GM18505 (cell line): ENCODE measurements around the gene LHX4.

Experiments used
- ATAC-seq: cut with Tn5 transposase; IDR thresholded peaks from one replicate; pipeline ENCODE4 v1.9.1; 2021; ENCODE audit not compliant: unreplicated experiment
- POLR2A ChIP-seq: IDR thresholded peaks from 4 replicates; pipeline ENCODE4 v1.6.1; 2011; ENCODE audit warnings: borderline replicate concordance; ENCODE audit not compliant: insufficient read depth, insufficient read length; ENCODE audit errors: extremely low read depth

The LHX4 gene

GRCh38 chr1:180229483-180230415 is at the start of gene LHX4:
Gene LHX4, plus strand, starts transcription at chr1:180230264. Its CDS starts 266 bp downstream, at chr1:180230530.
- no peak for TF ChIP-seq POLR2A
- no peak for ATAC-seq

- no peak for TF ChIP-seq POLR2A
Observed at GRCh38 chr1:180181048-180181447, 49.0 kb upstream of the LHX4 start.

GRCh38 chr1:180181996-180182642 is 47.9 kb upstream of the LHX4 start:
- no peak for TF ChIP-seq POLR2A
- no peak for ATAC-seq

More at GRCh38 chr1:180181048-180181447, 49.0 kb upstream of the LHX4 start:
- no peak for ATAC-seq

- no peak for TF ChIP-seq POLR2A
Observed at GRCh38 chr1:180182643-180183311, 47.3 kb upstream of the LHX4 start.

GRCh38 chr1:180183426-180183825 is 46.6 kb upstream of the LHX4 start:
- no peak for ATAC-seq
- no peak for TF ChIP-seq POLR2A

More at GRCh38 chr1:180182643-180183311, 47.3 kb upstream of the LHX4 start:
- ATAC-seq, result no peak

- ATAC-seq, result no peak
- TF ChIP-seq POLR2A, result no peak
Observed at GRCh38 chr1:180184041-180184440, 46.0 kb upstream of the LHX4 start.

GRCh38 chr1:180185281-180185680 is 44.8 kb upstream of the LHX4 start:
- TF ChIP-seq POLR2A, result no peak
- ATAC-seq, result no peak

GRCh38 chr1:180185971-180186645 is 44.0 kb upstream of the LHX4 start:
- TF ChIP-seq POLR2A, result no peak
- ATAC-seq, result no peak

- no peak for ATAC-seq
- no peak for TF ChIP-seq POLR2A
Observed at GRCh38 chr1:180186831-180187230, 43.2 kb upstream of the LHX4 start.

GRCh38 chr1:180187626-180188025 is 42.4 kb upstream of the LHX4 start:
- TF ChIP-seq POLR2A, result no peak
- no peak for ATAC-seq

- no peak for ATAC-seq
- TF ChIP-seq POLR2A, result no peak
Observed at GRCh38 chr1:180188091-180188506, 42.0 kb upstream of the LHX4 start.

GRCh38 chr1:180188684-180189175 is 41.3 kb upstream of the LHX4 start:
- ATAC-seq, result no peak
- no peak for TF ChIP-seq POLR2A

- TF ChIP-seq POLR2A, result no peak
- no peak for ATAC-seq
Observed at GRCh38 chr1:180190091-180190490, 40.0 kb upstream of the LHX4 start.
